Spinal cord (tissue), 10 donors: Measurements from ENCODE around the gene MTIF3. TPM values are rescaled to one million over a fixed set of nuclear protein-coding genes. Genes with fewer than 3 reads are reported as not detected.
"Not testable (repeated sequence)": the region's sequence is repeated elsewhere in the genome, so short reads cannot be mapped to it uniquely, and the experiment has no call there.

Experiments
- DNase-seq, 6 donors: peaks; one replicate each; pipeline versions ENCODE4 v3.0.0 to v3.0.0-alpha.2; 2013 to 2015; ENCODE audit warnings: low spot score in 6 of 6, low read depth in 4 of 6
- H3K27ac ChIP-seq: one replicate; pipeline ENCODE4 v1.5.1; 2013; ENCODE audit warnings: low read depth, low read length, control low read depth
- H3K27me3 ChIP-seq: one replicate; pipeline ENCODE4 v1.6.1; 2013; ENCODE audit warnings: low read length; ENCODE audit not compliant: control insufficient read depth, insufficient read depth
- H3K36me3 ChIP-seq: one replicate; pipeline ENCODE4 v1.6.1; 2013; ENCODE audit warnings: low read length; ENCODE audit not compliant: control insufficient read depth, insufficient read depth
- H3K4me1 ChIP-seq: one replicate; pipeline ENCODE4 v1.6.1; 2013; ENCODE audit warnings: low read length; ENCODE audit not compliant: control insufficient read depth, insufficient read depth
- H3K4me3 ChIP-seq: one replicate; pipeline ENCODE4 v1.5.1; 2013; ENCODE audit warnings: low read depth, low read length, control low read depth
- H3K9me3 ChIP-seq: one replicate; pipeline ENCODE4 v1.6.1; 2013; ENCODE audit warnings: low read length; ENCODE audit not compliant: control insufficient read depth, insufficient read depth
- WGBS: methylation state at CpG from one replicate; pipeline ENCODE4 v1.1.5; 2013; ENCODE audit warnings: missing lambda C conversion rate; ENCODE audit not compliant: insufficient coverage; 5-methylcytosine and 5-hydroxymethylcytosine counted together
- polyA plus RNA-seq, 2 donors: library from polyadenylated mRNA; unstranded; fragments of 120-200 nt; gene quantifications; one replicate each; pipeline ENCODE4 v1.2.1, GENCODE V29; 2013; ENCODE audit not compliant: insufficient read length in 2 of 2
- total RNA-seq, 2 donors: library from RNA; depleted of rRNA in 1 of 2; stranded (reverse); fragments of 120-200 nt in 1 of 2; fragments of >200 nt in 1 of 2; gene quantifications; one replicate each; pipeline versions ENCODE4 v1.2.3 to v1.2.4, GENCODE V29; 2013 to 2014
- donor health status: healthy.

MTIF3 gene
- total and polyA plus RNA-seq, 4 donors: 45.7 to 70.6 (median 56.8) TPM

GRCh38 chr13:27405546-27406134 is 44.7 kb downstream of the MTIF3 start:
- Histone ChIP-seq H3K27me3 (no peaks in the 10 kb centered on the region), H3K9me3 (no peaks in the 10 kb centered on the region), H3K4me1 (no peaks in the 10 kb centered on the region), H3K27ac (no peak overlapping the region), H3K36me3 (no peaks in the 10 kb centered on the region), H3K4me3 (no peak overlapping the region)
- 71% methylated on average over 5 of the region's 5 CpGs for WGBS
- DNase-seq: peak in 1 of 6 donors; percentile 15

- DNase-seq: no peak
- Histone ChIP-seq H3K9me3 (no peaks in the 10 kb centered on the region), H3K27ac (no peak overlapping the region), H3K27me3 (no peaks in the 10 kb centered on the region), H3K36me3 (no peaks in the 10 kb centered on the region), H3K4me3 (no peak overlapping the region), H3K4me1 (no peaks in the 10 kb centered on the region)
- WGBS: 84% methylated on average over 14 of the region's 17 CpGs
Observed at GRCh38 chr13:27404680-27405079, 45.7 kb downstream of the MTIF3 start.

GRCh38 chr13:27403727-27404385 is 46.5 kb downstream of the MTIF3 start:
- H3K27ac ChIP-seq: no peak overlapping the region
- H3K4me3 ChIP-seq: no peak overlapping the region
- no peak for DNase-seq
- no peaks in the 10 kb centered on the region for H3K36me3 ChIP-seq
- no peaks in the 10 kb centered on the region for H3K9me3 ChIP-seq
- H3K4me1 ChIP-seq: no peaks in the 10 kb centered on the region
- no peaks in the 10 kb centered on the region for H3K27me3 ChIP-seq
- WGBS: 62% methylated on average over 10 of the region's 10 CpGs

GRCh38 chr13:27403203-27403678 is 47.1 kb downstream of the MTIF3 start:
- DNase-seq: no peak
- Histone ChIP-seq H3K4me1 (no peaks in the 10 kb centered on the region), H3K9me3 (no peaks in the 10 kb centered on the region), H3K36me3 (no peaks in the 10 kb centered on the region), H3K27ac (no peak overlapping the region), H3K4me3 (no peak overlapping the region), H3K27me3 (no peaks in the 10 kb centered on the region)
- WGBS: 86% methylated on average over 1 of the region's 3 CpGs

- WGBS: 38% methylated on average over 2 of the region's 3 CpGs
- no peaks in the 10 kb centered on the region for H3K36me3 ChIP-seq
- no peak overlapping the region for H3K27ac ChIP-seq
- no peaks in the 10 kb centered on the region for H3K27me3 ChIP-seq
- H3K9me3 ChIP-seq: no peaks in the 10 kb centered on the region
- DNase-seq: no peak
- no peaks in the 10 kb centered on the region for H3K4me1 ChIP-seq
- H3K4me3 ChIP-seq: no peak overlapping the region
Observed at GRCh38 chr13:27401210-27401609, 49.2 kb downstream of the MTIF3 start.

GRCh38 chr13:27400405-27400804 is 50.0 kb downstream of the MTIF3 start:
- H3K4me3 ChIP-seq, DNase-seq, H3K27ac ChIP-seq, H3K36me3 ChIP-seq, H3K4me1 ChIP-seq, H3K9me3 ChIP-seq, H3K27me3 ChIP-seq: not testable (repeated sequence)
- 93% methylated on average over 4 of the region's 6 CpGs for WGBS

GRCh38 chr13:27398360-27398759 is 52.0 kb downstream of the MTIF3 start:
- Histone ChIP-seq H3K36me3 (no peaks in the 10 kb centered on the region), H3K9me3 (no peaks in the 10 kb centered on the region), H3K27me3 (peaks cover 8% of the 10 kb centered on the region), H3K27ac (no peak overlapping the region), H3K4me1 (no peaks in the 10 kb centered on the region), H3K4me3 (no peak overlapping the region)
- DNase-seq: no peak
- WGBS: 70% methylated on average over 3 of the region's 4 CpGs

GRCh38 chr13:27396252-27396846 is 54.0 kb downstream of the MTIF3 start:
- no peaks in the 10 kb centered on the region for H3K9me3 ChIP-seq
- no peak overlapping the region for H3K27ac ChIP-seq
- no peak for DNase-seq
- H3K4me3 ChIP-seq: no peak overlapping the region
- 63% methylated on average over 4 of the region's 7 CpGs for WGBS
- H3K36me3 ChIP-seq: no peaks in the 10 kb centered on the region
- H3K4me1 ChIP-seq: no peaks in the 10 kb centered on the region
- peaks cover 8% of the 10 kb centered on the region for H3K27me3 ChIP-seq

GRCh38 chr13:27395007-27395510 is 55.3 kb downstream of the MTIF3 start:
- no peak overlapping the region for H3K27ac ChIP-seq
- H3K36me3 ChIP-seq: no peaks in the 10 kb centered on the region
- no peak for DNase-seq
- no peaks in the 10 kb centered on the region for H3K9me3 ChIP-seq
- H3K4me1 ChIP-seq: no peaks in the 10 kb centered on the region
- H3K4me3 ChIP-seq: no peak overlapping the region
- WGBS: 39% methylated on average over 11 of the region's 14 CpGs
- peaks cover 8% of the 10 kb centered on the region for H3K27me3 ChIP-seq
